Embryonic facial prominence (tissue), 1 donor: ENCODE results near the gene TMEM135.
"Not testable (repeated sequence)": the region's sequence is repeated elsewhere in the genome, so short reads cannot be mapped to it uniquely, and the experiment has no call there.

Source experiments
- DNase-seq: peaks from one replicate; pipeline ENCODE4 v3.0.0-alpha.2; 2016; ENCODE audit errors: extremely low spot score

The TMEM135 gene

DNA sequence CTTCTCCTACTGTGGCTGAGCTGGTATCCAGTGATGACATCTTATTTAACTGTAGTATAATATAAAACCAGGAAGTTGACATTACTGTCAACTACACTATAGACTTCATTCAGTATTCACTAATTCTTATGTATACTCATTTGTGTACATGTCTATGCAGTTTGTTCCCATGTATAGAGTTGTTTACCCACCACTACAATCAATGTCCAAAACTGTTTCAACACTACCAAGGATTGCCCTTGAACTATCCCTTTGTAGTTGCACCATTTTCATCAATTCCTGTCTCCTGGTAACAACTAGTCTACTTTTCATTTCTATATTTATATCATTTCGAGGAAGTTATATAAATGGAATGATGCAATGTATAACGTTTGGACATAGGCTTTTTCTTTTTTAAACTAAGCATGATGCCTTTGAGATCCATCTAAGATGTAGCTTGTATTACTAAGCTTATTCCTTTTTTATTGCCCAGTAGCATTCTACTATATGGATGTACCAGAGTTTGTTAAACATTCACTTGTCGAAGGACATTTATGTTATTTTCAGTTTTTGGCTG, 39.2 kb downstream of the TMEM135 start:
- no peak for DNase-seq

DNA sequence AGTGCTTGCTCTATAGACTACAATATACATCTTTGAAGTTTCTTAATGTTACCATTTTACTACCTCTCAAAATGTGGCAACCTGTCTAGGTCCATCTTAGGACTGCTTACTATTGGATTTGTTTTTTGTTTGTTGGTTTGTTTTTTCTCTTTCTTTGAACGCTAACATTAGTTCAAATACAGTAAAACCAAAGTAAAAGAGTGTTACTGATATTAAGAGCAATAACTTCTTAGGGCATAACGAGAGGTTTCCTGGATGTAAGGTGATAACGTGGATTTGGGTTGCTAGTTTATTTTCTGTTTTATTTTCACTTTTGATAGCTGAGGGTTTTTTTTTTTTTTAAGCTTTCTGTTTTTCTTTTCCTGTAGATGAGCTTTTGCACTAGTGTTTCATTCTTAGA, 43.6 kb downstream of the TMEM135 start:
- no peak for DNase-seq

- no peak for DNase-seq
Observed at GRCh38 chr11:87082590-87082989, 44.9 kb downstream of the TMEM135 start.

GRCh38 chr11:87083029-87083428, 45.3 kb downstream of the TMEM135 start:
- DNase-seq, result no peak

- no peak for DNase-seq
Observed at GRCh38 chr11:87092159-87092558, 54.4 kb downstream of the TMEM135 start.

DNA sequence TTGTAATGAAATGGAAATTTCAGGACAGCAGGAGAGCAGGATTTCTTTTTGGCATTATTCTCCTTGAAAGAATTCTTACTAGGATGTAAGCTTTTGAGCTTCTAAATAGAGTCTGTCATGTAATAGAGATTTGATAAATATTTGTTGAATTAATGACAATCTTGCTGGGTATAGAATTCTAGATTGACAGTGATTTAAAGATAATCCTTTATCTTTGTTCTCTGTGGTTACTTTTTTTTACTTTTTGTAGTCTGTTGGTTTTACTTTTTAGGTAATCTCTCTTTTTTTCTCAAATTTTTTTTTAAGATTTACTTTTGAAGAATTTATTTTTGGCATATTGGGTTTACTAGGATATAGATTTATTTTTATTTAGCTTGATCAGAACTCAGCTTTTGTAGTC, 54.8 kb downstream of the TMEM135 start:
- DNase-seq, result no peak

GRCh38 chr11:87097582-87097981, 59.8 kb downstream of the TMEM135 start:
- DNase-seq, result no peak

DNA sequence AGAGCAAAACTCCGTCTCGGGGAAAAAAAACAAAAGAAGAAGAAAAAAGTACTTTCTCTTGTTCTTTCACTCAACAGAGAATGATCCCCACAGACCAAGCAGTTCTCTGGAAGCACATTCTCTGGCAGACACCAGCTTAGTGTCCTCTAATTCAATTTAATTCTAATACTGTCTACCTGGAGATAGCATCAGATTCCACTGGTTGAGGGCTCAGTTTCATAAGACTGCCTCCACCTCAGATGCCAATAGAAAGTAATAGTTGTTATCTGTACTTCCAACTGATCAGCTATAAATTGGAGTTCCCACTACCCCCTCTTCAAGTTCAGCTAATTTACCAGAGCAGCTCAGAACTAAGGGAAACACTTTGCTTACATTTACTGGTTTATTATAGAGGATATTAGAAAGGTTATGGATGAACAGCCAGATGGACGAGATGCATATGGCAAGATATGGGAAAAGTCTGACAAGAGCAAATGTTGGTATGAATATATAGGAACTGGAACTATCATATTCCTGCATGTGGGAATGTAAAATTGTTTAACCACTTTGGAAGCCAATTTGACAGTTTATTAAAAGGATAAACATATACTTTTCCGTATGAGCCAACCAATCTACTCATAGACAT, 64.3 kb downstream of the TMEM135 start:
- DNase-seq, result no peak

- DNase-seq, result not testable (repeated sequence)
Observed at GRCh38 chr11:87105826-87106225, 68.1 kb downstream of the TMEM135 start.

GRCh38 chr11:87107379-87107778, 69.6 kb downstream of the TMEM135 start:
- not testable (repeated sequence) for DNase-seq

- no peak for DNase-seq
Observed at GRCh38 chr11:87110443-87111131, 72.9 kb downstream of the TMEM135 start.

DNA sequence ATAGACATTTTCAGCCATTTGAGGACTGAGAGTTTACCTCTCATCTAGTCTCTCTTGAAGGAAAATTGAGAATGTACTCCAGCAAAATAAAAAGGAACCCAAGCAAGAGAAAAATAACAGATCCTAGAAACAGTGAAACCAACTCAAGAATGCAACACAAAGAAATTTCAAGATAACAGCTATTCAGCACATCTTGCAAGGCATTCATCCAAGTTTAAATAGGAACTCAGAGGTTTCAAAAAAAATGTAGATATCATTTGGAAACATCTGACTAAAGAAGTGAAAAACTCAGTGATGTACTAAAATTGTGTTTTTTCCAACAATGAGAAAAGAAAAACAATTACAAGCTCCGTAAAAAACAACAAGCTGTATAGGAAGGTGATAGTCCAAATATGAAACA, 76.4 kb downstream of the TMEM135 start:
- no peak for DNase-seq

- peak; percentile 49 for DNase-seq
Observed at GRCh38 chr11:87116185-87116584, 78.5 kb downstream of the TMEM135 start.

DNA sequence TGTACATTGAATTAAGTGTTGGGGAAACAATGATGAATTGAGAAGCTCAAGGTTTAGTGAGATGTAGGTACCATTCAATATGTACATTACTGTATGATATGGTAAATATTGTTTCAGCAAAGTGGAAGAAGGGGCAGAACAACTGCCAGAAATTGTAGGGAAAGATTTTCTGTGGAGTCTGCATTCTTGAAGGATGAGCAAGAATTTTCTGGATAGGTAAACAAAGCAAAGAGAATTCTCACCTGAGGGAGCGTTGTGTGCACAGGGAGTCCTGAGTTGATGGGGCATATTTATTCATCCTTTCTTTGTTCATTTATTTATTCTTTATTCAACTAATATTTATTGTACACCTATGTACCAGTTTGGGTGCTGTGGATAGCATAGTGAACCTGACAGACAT, 83.2 kb downstream of the TMEM135 start:
- DNase-seq, result no peak

- no peak for DNase-seq
Observed at GRCh38 chr11:87122852-87123251, 85.1 kb downstream of the TMEM135 start.

DNA sequence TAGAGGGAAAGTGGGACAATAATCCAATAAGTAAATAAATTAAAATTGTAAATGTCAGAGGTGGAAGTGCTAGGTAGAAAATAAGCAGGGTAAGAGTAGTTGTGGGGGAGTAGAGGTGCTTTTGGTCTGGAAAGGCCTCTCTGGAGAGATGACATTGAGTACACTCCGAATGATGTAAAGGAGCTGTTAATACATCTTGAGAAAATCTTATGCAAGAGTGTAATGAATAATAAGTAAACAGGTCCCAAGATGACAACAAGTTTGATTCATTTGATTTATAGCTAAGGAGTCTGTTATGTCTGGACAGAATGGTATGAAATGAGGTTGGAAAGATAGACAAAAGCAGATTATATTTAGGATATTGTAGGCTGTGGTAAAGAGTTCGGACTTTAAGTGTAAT, 87.5 kb downstream of the TMEM135 start:
- no peak for DNase-seq

DNA sequence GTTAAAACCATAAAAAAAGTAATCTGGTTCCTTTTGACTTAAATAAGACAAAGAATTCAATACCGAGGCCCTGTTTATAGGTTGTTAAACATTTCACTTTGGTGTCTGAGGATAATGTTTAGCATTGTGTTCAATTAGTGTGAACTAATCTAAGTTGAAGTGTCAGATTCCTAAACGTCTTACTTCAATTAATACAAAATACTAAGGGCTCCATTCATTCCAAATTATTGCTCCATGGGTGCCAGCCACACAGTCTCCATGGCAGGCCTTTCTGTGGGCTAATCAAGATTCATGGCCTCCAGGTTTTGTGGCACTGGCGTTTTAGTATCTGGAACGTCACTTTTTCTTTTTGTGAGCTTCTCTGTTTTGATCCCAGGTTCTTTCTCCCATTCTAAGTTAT, 89.4 kb downstream of the TMEM135 start:
- no peak for DNase-seq

GRCh38 chr11:87128372-87128771, 90.6 kb downstream of the TMEM135 start:
- no peak for DNase-seq

GRCh38 chr11:87134524-87135106, 96.9 kb downstream of the TMEM135 start:
- no peak for DNase-seq

DNA sequence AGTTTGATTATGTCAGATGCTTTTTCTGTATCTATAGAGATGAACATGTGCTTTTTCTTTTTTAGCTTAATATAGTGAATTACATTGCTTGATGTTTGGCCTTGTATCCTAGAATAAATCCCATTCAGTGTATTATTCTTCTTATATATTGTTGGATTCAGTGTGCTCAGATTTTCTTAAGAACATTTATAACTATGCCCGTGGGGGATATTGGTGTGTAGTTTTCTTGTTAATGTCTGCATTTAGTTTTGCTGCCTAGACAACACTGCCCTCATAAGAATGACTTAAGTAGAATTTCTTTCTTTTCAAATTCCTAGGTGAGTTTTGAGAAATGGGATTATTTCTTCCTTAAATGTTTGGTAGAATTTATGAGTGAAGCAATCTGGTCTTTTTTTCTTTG, 98.5 kb downstream of the TMEM135 start:
- DNase-seq, result no peak

DNA sequence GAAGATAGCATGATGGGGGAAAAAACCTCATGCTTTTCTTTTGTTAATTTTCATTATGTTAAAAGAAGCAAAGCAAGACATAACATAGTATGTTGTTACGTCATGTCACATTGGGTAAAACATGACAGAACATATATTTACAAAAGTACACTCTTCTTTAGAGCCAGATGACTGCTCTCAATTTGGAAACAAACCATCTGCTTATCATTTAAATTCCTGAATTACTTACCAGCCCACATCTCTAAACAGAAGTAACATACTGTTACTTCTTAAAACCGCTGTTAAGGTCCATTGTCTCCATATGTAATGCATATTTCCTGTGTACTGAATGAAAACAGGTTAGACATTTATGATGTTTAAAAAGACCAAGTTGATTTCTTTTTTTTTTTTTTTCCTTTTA, 100.0 kb downstream of the TMEM135 start:
- DNase-seq, result peak; percentile 76

DNA sequence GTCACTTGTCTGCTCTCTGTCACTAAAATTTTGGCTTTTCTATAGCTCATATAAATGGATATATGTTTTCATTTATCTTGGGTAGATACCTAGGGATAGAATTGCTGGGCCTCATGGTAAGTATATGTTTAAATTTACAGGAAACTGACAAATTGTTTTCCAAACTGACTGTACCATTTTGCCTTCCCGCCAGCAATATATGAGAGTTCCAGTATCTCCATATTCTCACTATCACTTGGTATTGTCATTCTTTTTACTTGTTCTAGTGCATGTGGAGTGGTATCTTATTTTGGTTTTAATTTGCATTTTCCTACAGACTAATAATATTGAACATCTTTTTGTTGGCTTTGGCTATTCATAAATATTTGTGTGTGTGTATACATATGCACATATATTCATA, 101.7 kb downstream of the TMEM135 start:
- no peak for DNase-seq

GRCh38 chr11:87141322-87141721, 103.6 kb downstream of the TMEM135 start:
- no peak for DNase-seq
